OCI-LY7 (cell line): ENCODE data around the gene IFI30. TPM values are rescaled to one million over a fixed set of nuclear protein-coding genes. Genes with fewer than 3 reads are reported as not detected.

ENCODE experiments used
- BruUV-seq: library from RNA; stranded (reverse); fragments of 400-500 nt; replicated peaks from 2 replicates; lab custom pipeline; 2021; lab: Mats Ljungman, UMichigan
- CTCF ChIA-PET: fragments of 300-600 bp; sonication (Branson Sonifier 250); formaldehyde crosslinking; loops from one replicate; lab custom pipeline; 2022; ENCODE audit warnings: antibody characterized with exemption; ENCODE audit not compliant: unreplicated experiment; lab: Charles Lee
- POLR2A ChIA-PET: fragments of 300-600 bp; sonication (Branson Sonifier 250); formaldehyde crosslinking; loops from one replicate; lab custom pipeline; 2022; ENCODE audit warnings: antibody characterized with exemption; lab: Charles Lee
- DNase-seq: peaks from one replicate; pipeline ENCODE4 v3.0.0-alpha.2; 2015; ENCODE audit warnings: low spot score
- H2AFZ ChIP-seq: fragments of 200-600 bp; sonication (generic), shearing (Covaris generic); 2 replicates; pipeline ENCODE4 v1.6.1; 2014; ENCODE audit warnings: mild to moderate bottlenecking, antibody characterized with exemption, low read length, moderate library complexity
- H3K27ac ChIP-seq: fragments of 200-600 bp; sonication (generic); 2 replicates; pipeline ENCODE4 v1.5.1; 2014; ENCODE audit warnings: mixed run types, low read depth, mild to moderate bottlenecking, moderate library complexity, low read length, inconsistent platforms; ENCODE audit not compliant: poor library complexity, severe bottlenecking
- H3K36me3 ChIP-seq: fragments of 200-600 bp; sonication (generic); 2 replicates; pipeline ENCODE4 v1.6.1; 2014; ENCODE audit warnings: mild to moderate bottlenecking, antibody characterized with exemption, low read length, moderate library complexity, mixed read lengths; ENCODE audit not compliant: insufficient read depth
- H3K4me1 ChIP-seq: fragments of 200-600 bp; sonication (generic); 2 replicates; pipeline ENCODE4 v1.5.1; 2014; ENCODE audit warnings: mild to moderate bottlenecking, low read length; ENCODE audit not compliant: insufficient read depth, poor library complexity, severe bottlenecking
- H3K4me2 ChIP-seq: fragments of 200-600 bp; sonication (generic); 2 replicates; pipeline ENCODE4 v1.6.1; 2014; ENCODE audit warnings: mild to moderate bottlenecking, low read length
- H3K4me3 ChIP-seq: fragments of 200-600 bp; sonication (generic); 2 replicates; pipeline ENCODE4 v1.5.1; 2014; ENCODE audit warnings: mild to moderate bottlenecking, low read depth, low read length; ENCODE audit not compliant: poor library complexity, severe bottlenecking
- H3K79me2 ChIP-seq: fragments of 200-600 bp; sonication (generic); 2 replicates; pipeline ENCODE4 v1.6.1; 2016; ENCODE audit warnings: low read depth, mild to moderate bottlenecking, low read length, moderate library complexity, mixed read lengths; ENCODE audit not compliant: insufficient read depth
- H3K9me2 ChIP-seq: fragments of 200-600 bp; sonication (generic); 2 replicates; pipeline ENCODE4 v1.6.1; 2016; ENCODE audit warnings: mild to moderate bottlenecking, low read length, mixed read lengths; ENCODE audit not compliant: insufficient read depth
- H3K9me3 ChIP-seq: fragments of 200-600 bp; sonication (generic); 2 replicates; pipeline ENCODE4 v1.6.1; 2014; ENCODE audit warnings: mild to moderate bottlenecking, mixed run types, low read length, mixed read lengths
- H4K20me1 ChIP-seq: fragments of 200-600 bp; sonication (generic); 2 replicates; pipeline ENCODE4 v1.6.1; 2014; ENCODE audit warnings: mild to moderate bottlenecking, antibody characterized with exemption, low read length, moderate library complexity, mixed read lengths; ENCODE audit not compliant: insufficient read depth
- EZH2phosphoT487 ChIP-seq: fragments of 200-600 bp; sonication (generic); IDR thresholded peaks from 2 replicates; pipeline ENCODE4 v1.6.1; 2018; ENCODE audit warnings: low read depth, borderline replicate concordance, mild to moderate bottlenecking, mixed run types, antibody characterized with exemption, low read length, moderate library complexity, mixed read lengths
- intact Hi-C: fragments of 100-400 bp; cut with micrococcal nuclease; formaldehyde crosslinking; loops from one replicate; pipeline ENCODE4 v1.10.0; 2022; ENCODE audit not compliant: unreplicated experiment
- total RNA-seq, 2 experiments: library from RNA; depleted of rRNA in 1 of 2; stranded (reverse); fragments of >200 nt in 1 of 2; shearing (Covaris generic) in 1 of 2; gene quantifications; 2 replicates each; pipeline ENCODE4 v1.2.3, GENCODE V29; 2014 to 2022
- TF ChIP-seq, protein P1 (sequence below): fragments of 200-600 bp; sonication (generic); conservative IDR thresholded peaks from 2 replicates; pipeline ENCODE4 v1.5.1; 2014; ENCODE audit warnings: mild to moderate bottlenecking, antibody characterized with exemption, low read length, moderate library complexity, mixed read lengths

The IFI30 gene
- total RNA-seq, 2 experiments from 2014 or later: 170 to 195 TPM

DNA sequence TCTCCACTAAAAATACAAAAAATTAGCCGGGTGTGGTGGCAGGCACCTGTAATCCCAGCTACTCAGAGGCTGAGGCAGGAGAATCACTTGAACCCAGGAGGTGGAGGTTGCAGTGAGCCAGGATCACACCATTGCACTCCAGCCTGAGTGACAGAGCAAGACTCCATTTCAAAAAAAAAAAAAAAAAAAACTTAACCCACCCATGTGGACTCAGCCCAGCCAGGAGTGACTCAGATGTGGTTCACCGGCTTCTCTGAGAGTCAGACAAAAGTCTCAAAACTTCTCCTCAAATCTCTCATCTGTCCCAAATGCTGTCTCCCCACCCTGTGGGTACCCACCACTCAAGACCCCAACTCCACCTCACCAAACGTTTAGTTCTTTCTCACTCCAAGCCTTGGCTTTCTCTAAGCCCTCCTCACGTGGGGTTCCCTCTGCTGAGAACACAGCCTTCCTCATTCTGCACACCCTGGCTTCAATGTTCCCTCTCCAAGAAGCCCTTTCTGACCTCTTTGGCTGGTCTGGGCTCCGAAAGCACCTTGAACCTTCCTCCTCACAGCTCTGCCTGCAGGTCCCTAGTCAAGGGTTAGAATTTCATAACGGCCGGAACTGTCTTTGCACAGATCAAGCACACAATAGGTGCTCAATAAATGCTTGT is 41.3 kb downstream of the IFI30 start:
- DNase-seq: no peak
- H2AFZ ChIP-seq: no peak overlapping the region
- H3K9me2 ChIP-seq: no peaks in the 10 kb centered on the region
- TF ChIP-seq, protein P1, sequence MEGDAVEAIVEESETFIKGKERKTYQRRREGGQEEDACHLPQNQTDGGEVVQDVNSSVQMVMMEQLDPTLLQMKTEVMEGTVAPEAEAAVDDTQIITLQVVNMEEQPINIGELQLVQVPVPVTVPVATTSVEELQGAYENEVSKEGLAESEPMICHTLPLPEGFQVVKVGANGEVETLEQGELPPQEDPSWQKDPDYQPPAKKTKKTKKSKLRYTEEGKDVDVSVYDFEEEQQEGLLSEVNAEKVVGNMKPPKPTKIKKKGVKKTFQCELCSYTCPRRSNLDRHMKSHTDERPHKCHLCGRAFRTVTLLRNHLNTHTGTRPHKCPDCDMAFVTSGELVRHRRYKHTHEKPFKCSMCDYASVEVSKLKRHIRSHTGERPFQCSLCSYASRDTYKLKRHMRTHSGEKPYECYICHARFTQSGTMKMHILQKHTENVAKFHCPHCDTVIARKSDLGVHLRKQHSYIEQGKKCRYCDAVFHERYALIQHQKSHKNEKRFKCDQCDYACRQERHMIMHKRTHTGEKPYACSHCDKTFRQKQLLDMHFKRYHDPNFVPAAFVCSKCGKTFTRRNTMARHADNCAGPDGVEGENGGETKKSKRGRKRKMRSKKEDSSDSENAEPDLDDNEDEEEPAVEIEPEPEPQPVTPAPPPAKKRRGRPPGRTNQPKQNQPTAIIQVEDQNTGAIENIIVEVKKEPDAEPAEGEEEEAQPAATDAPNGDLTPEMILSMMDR: no peak
- no peak for TF ChIP-seq EZH2phosphoT487
- H3K4me2 ChIP-seq: no peak overlapping the region
- intact Hi-C loops: no loop called here
- H3K4me3 ChIP-seq: no peak overlapping the region
- no peaks in the 10 kb centered on the region for H3K9me3 ChIP-seq
- H3K4me1 ChIP-seq: no peaks in the 10 kb centered on the region
- no peaks in the 10 kb centered on the region for H3K36me3 ChIP-seq
- no TSS peak for BruUV-seq
- no peaks in the 10 kb centered on the region for H4K20me1 ChIP-seq
- POLR2A ChIA-PET: no interaction called here
- no peak overlapping the region for H3K27ac ChIP-seq
- no peaks in the 10 kb centered on the region for H3K79me2 ChIP-seq
- CTCF ChIA-PET: no interaction called here

- BruUV-seq: no TSS peak
- Histone ChIP-seq H3K4me3 (no peak overlapping the region), H3K79me2 (no peaks in the 10 kb centered on the region), H4K20me1 (no peaks in the 10 kb centered on the region), H3K27ac (no peak overlapping the region), H3K36me3 (no peaks in the 10 kb centered on the region), H3K9me3 (no peaks in the 10 kb centered on the region), H3K4me1 (no peaks in the 10 kb centered on the region), H3K4me2 (no peak overlapping the region), H3K9me2 (no peaks in the 10 kb centered on the region), H2AFZ (no peak overlapping the region)
- intact Hi-C loops: no loop called here
- ChIA-PET POLR2A (interaction anchor here (0.6 kb wide), 1 partner anchor 28 kb away, joined by 3 read pairs; no protein-coding TSS in a partner anchor), CTCF (no interaction called here)
- TF ChIP-seq, protein P1: no peak
- no peak for TF ChIP-seq EZH2phosphoT487
- DNase-seq: no peak
Measured at GRCh38 chr19:18216789-18217188, 43.2 kb downstream of the IFI30 start.

DNA sequence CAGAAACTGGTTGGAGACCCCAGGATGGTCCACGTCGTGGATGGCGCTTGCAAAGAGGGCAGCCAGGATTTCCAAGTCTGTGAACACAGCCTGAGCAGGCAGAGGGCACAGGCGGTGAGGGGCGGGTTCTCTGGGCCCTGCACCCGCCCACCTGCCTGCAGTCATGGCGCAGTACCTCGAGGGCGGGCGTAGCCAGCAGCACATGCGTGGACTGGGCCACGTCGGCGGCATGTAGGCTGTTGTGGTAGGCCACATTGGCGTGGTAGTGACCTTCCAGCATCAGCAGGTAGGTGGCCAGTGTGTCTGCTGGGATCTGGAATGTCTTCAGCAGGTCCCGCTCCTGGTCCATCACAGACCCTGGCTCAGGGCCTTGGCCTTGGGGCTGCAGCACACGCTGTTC is 44.5 kb downstream of the IFI30 start:
- no TSS peak for BruUV-seq
- intact Hi-C loops: no loop called here
- Histone ChIP-seq H3K79me2 (no peaks in the 10 kb centered on the region), H3K9me3 (no peaks in the 10 kb centered on the region), H4K20me1 (no peaks in the 10 kb centered on the region), H3K27ac (no peak overlapping the region), H2AFZ (no peak overlapping the region), H3K4me1 (no peaks in the 10 kb centered on the region), H3K9me2 (no peaks in the 10 kb centered on the region), H3K4me2 (no peak overlapping the region), H3K36me3 (no peaks in the 10 kb centered on the region), H3K4me3 (no peak overlapping the region)
- CTCF ChIA-PET: no interaction called here
- DNase-seq: no peak
- TF ChIP-seq, protein P1: no peak
- no peak for TF ChIP-seq EZH2phosphoT487
- POLR2A ChIA-PET: no interaction called here
